Mesodermal cell (in vitro differentiated cells): Measurements from ENCODE around the gene ARL13B.

Experiments
- H3K27ac ChIP-seq: 2 replicates; pipeline ENCODE4 v1.7.0; 2013; ENCODE audit warnings: mild to moderate bottlenecking, low read depth, low read length, moderate library complexity; ENCODE audit not compliant: severe bottlenecking
- H3K36me3 ChIP-seq: 2 replicates; pipeline ENCODE4 v1.7.1; 2013; ENCODE audit warnings: mild to moderate bottlenecking, low read length, moderate library complexity; ENCODE audit not compliant: control insufficient read depth, insufficient read depth
- H3K4me1 ChIP-seq: one replicate; pipeline ENCODE4 v1.7.1; 2013; ENCODE audit warnings: mild to moderate bottlenecking, low read length; ENCODE audit not compliant: insufficient read depth, control insufficient read depth, poor library complexity, severe bottlenecking
- H3K4me3 ChIP-seq: 2 replicates; pipeline ENCODE4 v1.7.0; 2013; ENCODE audit warnings: low read length, control low read depth, mild to moderate bottlenecking; ENCODE audit not compliant: insufficient read depth, poor library complexity, severe bottlenecking; ENCODE audit errors: extremely low read depth
- H3K9me3 ChIP-seq: 2 replicates; pipeline ENCODE4 v1.7.1; 2013; ENCODE audit warnings: mild to moderate bottlenecking, low read length, moderate library complexity; ENCODE audit not compliant: control insufficient read depth
- WGBS, 2 experiments: methylation state at CpG; one replicate each; pipeline ENCODE4 v1.1.5; 2013; ENCODE audit warnings: missing lambda C conversion rate in 2 of 2; ENCODE audit not compliant: insufficient coverage in 2 of 2; 5-methylcytosine and 5-hydroxymethylcytosine counted together

ARL13B gene

DNA sequence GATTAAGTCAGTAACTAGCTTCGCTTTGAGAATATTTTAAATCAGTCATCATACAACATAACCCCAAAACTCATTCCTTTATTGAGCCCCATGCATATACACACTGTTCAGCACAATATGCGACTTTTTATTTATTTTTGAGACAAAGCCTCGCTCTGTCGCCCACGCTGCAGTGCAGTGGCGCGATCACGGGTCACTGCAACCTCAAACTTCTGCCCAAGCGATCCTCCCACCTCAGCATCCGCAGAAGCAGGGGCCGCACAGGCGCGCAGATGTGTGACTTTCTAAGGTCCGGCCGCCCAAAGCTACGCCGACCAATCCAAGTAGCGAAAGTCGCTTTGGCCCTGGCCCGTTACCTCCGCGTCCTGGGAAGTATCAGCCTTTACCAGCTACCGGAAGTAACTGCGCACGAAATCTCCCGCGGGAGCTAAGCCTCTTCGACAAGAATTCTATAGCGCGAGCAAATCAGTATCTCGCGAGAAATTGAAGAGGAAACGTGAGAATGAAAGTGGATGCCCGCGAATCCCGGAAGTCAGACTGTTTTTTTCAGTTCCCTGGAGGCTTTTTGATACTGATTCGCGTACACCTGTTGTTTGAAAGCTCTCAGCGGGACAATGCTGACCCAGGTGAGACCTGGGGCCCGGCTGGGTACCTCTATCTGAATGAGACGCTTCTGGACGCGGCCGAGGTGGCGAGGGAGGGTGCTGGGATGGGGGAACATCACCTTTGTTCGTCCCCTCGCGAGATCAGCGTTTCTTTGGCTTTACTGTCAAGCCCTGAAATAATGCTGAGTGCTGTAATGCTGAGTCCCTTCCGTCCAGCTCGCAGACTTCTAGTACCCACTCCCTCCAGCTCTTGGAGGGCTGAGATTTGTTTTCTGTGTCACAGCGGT, 82.8 kb downstream of the ARL13B start, which contains the start of the genes DHFR2 and NSUN3:
DHFR2 (minus strand) TSS at position 404 of the 892 bp plus-strand sequence. CDS start 1,405 bp downstream, outside the sequence.
NSUN3 (plus strand) TSS at position 549 of the 892 bp plus-strand sequence; CDS start at position 615, 66 bp downstream.
- H3K4me3 ChIP-seq = peak within 1 kb of the TSS; percentile 60
- no peaks in the 10 kb centered on the region for H3K9me3 ChIP-seq
- no peaks in the 10 kb centered on the region for H3K4me1 ChIP-seq
- H3K36me3 ChIP-seq = peaks cover 14% of the 10 kb centered on the region
- WGBS, 2 experiments = 0 to 1% methylated on average over 37 of the region's 52 CpGs
- peak within 1 kb of the TSS; percentile 97 for H3K27ac ChIP-seq

GRCh38 chr3:94063496-94064119, 83.7 kb downstream of the ARL13B start:
- 76 to 83% methylated on average over 12 of the region's 17 CpGs for WGBS, 2 experiments
- H3K4me3 ChIP-seq = peak overlapping the region; percentile 60
- H3K27ac ChIP-seq = peak overlapping the region; percentile 97
- H3K36me3 ChIP-seq = peaks cover 17% of the 10 kb centered on the region
- H3K4me1 ChIP-seq = no peaks in the 10 kb centered on the region
- H3K9me3 ChIP-seq = no peaks in the 10 kb centered on the region

GRCh38 chr3:94064243-94064860, 84.4 kb downstream of the ARL13B start:
- peaks cover 17% of the 10 kb centered on the region for H3K36me3 ChIP-seq
- H3K4me3 ChIP-seq = no peak overlapping the region
- no peaks in the 10 kb centered on the region for H3K9me3 ChIP-seq
- no peaks in the 10 kb centered on the region for H3K4me1 ChIP-seq
- 96 to 98% methylated on average over 4 to 5 of the region's 6 CpGs for WGBS, 2 experiments
- no peak overlapping the region for H3K27ac ChIP-seq

DNA sequence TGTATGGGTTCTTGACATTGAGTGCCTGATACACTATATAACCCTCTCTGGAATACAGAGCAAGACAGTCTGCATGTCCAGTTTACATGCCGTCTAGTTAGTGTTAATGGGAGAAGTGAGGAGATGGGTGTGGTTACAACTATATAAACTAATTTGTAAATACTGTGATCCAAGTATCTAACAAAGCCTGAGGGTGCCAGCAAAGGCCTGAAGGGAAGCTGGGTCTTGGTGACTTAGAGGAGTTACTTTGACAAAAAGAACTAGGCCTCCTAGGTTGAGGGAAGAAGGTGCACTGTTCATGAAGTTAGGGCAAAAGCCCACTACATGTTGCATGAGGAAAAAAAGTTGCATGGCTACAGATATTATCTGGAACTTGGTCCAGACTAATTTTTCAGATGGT, 85.2 kb downstream of the ARL13B start:
- no peak overlapping the region for H3K27ac ChIP-seq
- H3K4me1 ChIP-seq = no peaks in the 10 kb centered on the region
- no peaks in the 10 kb centered on the region for H3K9me3 ChIP-seq
- no peak overlapping the region for H3K4me3 ChIP-seq
- H3K36me3 ChIP-seq = peaks cover 17% of the 10 kb centered on the region
- WGBS, 2 experiments = no CpG with 5 or more reads among the region's 1 CpG

DNA sequence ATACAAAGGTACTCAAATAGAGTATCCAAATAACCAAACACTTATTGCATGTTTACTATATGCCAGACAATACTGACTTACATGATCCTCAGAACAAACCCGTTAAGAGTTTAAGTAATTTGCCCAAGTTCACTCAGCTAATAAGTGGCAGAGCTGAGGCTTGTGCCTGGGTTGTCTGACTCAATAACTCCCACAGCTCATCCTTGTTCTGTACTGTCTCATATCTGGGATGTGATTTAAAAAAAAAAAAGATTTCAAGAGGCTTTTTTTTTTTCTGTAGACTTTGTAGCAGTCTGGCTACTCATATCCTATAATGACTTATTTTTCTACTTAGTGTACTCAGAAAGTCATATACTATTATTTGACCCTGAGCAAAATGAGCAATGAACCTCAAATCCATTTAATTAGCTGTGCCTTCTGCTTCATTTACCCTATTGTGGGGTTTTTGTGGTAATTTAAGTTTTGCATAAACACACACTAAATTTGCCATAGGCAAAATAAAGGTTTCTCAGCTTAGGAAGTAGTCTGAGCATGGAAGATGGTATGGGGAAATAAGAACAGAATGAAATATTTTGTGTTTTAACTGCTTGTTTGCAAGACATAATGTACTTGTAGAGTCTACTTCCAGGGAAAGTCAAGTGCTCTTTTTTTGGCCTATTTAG, 86.0 kb downstream of the ARL13B start:
- Histone ChIP-seq H3K4me1 (no peaks in the 10 kb centered on the region), H3K36me3 (peaks cover 17% of the 10 kb centered on the region), H3K4me3 (no peak overlapping the region), H3K27ac (no peak overlapping the region), H3K9me3 (no peaks in the 10 kb centered on the region)
- WGBS, 2 experiments = no CpG with 5 or more reads among the region's 1 CpG

- no peak overlapping the region for H3K4me3 ChIP-seq
- H3K27ac ChIP-seq = no peak overlapping the region
- H3K9me3 ChIP-seq = no peaks in the 10 kb centered on the region
- WGBS, 2 experiments = 90% methylated on average over 4 of the region's 6 CpGs; no CpG with 5 or more reads in 1 of the 2 experiments
- peaks cover 20% of the 10 kb centered on the region for H3K36me3 ChIP-seq
- H3K4me1 ChIP-seq = no peaks in the 10 kb centered on the region
Measured at GRCh38 chr3:94066506-94067500, 86.8 kb downstream of the ARL13B start.

DNA sequence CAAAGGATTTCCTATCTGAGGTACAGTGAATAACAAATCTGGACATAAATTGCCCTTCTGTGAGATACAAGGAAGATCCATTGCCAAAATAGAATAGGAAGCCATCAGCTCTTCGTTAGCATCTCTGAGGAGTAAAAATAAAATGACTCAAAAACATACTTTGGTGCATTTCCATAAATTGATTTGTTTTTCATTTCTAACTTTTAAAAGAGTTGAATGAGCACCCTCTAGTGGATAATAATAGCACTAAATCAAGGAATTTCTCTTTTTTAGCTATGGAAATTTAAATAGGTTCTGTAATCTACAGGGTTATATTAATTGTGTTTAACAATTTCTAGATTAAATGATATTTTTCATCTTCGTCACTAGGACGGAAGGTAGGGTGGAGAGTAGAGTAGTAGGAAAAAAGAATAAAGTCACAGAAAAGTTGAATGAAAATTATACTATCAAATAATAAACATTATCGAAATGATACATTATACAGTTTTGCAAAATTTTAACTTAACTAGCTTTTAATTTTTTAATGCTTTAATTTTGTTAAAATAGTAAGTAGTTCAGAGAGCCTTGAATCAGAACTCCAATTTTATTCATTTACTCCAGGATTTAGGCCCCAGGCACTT, 89.3 kb downstream of the ARL13B start:
- Histone ChIP-seq H3K27ac (no peak overlapping the region), H3K4me1 (no peaks in the 10 kb centered on the region), H3K36me3 (peaks cover 22% of the 10 kb centered on the region), H3K9me3 (no peaks in the 10 kb centered on the region), H3K4me3 (no peak overlapping the region)
- no CpG with 5 or more reads among the region's 4 CpGs for WGBS, 2 experiments

DNA sequence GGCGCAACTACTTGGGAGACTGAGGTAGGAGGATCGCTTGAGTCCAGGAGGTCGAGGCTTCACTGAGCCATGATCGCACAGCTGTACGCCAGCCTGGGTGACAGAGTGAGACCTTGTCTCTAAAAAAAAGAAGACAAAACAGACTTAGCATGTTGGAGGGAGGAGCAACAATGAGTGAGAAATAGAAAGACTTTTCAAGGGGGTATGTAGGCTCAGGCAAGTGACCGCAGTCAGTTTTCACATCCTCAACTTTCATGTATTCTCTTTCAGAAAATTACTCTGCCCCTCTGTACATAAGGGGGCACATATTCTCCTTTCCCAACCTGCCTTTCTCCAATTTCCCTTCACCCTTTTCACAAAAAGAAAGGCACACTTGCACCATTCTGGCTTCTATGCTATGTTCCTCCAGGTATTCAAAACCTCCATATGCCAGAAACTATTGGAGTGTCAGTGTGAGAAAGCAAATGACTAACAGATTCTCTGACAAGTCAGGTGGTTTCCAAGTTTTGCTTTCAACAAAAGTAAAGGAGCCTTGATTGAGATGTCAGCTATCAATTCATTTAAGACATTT, 90.5 kb downstream of the ARL13B start:
- 93 to 94% methylated on average over 6 of the region's 6 CpGs for WGBS, 2 experiments
- Histone ChIP-seq H3K27ac (no peak overlapping the region), H3K4me3 (no peak overlapping the region), H3K9me3 (no peaks in the 10 kb centered on the region), H3K36me3 (peaks cover 21% of the 10 kb centered on the region), H3K4me1 (no peaks in the 10 kb centered on the region)

GRCh38 chr3:94071713-94072284, 91.8 kb downstream of the ARL13B start:
- peaks cover 26% of the 10 kb centered on the region for H3K36me3 ChIP-seq
- no peak overlapping the region for H3K27ac ChIP-seq
- no peaks in the 10 kb centered on the region for H3K4me1 ChIP-seq
- 93 to 96% methylated on average over 3 of the region's 4 CpGs for WGBS, 2 experiments
- H3K4me3 ChIP-seq = no peak overlapping the region
- no peaks in the 10 kb centered on the region for H3K9me3 ChIP-seq
